HL-60 (cell line): ENCODE measurements around the gene SLC24A3.

ENCODE experiments used
- CTCF ChIP-seq: IDR thresholded peaks from one replicate; pipeline ENCODE4 v1.5.1; 2011; ENCODE audit warnings: low read length, control low read depth, inconsistent platforms; ENCODE audit not compliant: insufficient read depth
- POLR2AphosphoS5 ChIP-seq: IDR thresholded peaks from 2 replicates; pipeline ENCODE4 v1.6.1; 2012; ENCODE audit warnings: low read depth

- TF ChIP-seq CTCF (no peak), POLR2AphosphoS5 (no peak)
Measured at GRCh38 chr20:19519466-19519865, 307.0 kb downstream of the SLC24A3 start.
